Transverse colon (tissue), 3 donors: ENCODE data around the gene ZNF487.
"Not testable (repeated sequence)": the region's sequence is repeated elsewhere in the genome, so short reads cannot be mapped to it uniquely, and the experiment has no call there.

Experiments
- CTCF ChIP-seq, 5 experiments: fragments of 200-600 bp in 3 of 5; fragments of 450-650 bp in 2 of 5; sonication (generic) in 3 of 5; IDR thresholded peaks; 1 replicate in 2 of 5; 2 replicates in 3 of 5; pipeline ENCODE4 v1.5.1; 2016 to 2017; ENCODE audit warnings: antibody characterized with exemption in 5 of 5, inconsistent platforms in 3 of 5, mild to moderate bottlenecking in 2 of 5, moderate library complexity in 1 of 5
- POLR2A ChIP-seq: fragments of 450-650 bp; IDR thresholded peaks from one replicate; pipeline ENCODE4 v1.6.1; 2016; ENCODE audit warnings: antibody characterized with exemption, mild to moderate bottlenecking, moderate library complexity

- TF ChIP-seq CTCF (IDR thresholded peaks at IDR 0.05); POLR2A: not testable (repeated sequence)
Observed at GRCh38 chr10:43454025-43454424, 17.1 kb downstream of the ZNF487 start.
